Rectal smooth muscle tissue (tissue), 1 donor: ENCODE measurements around the gene LIN7B.
"Not testable (repeated sequence)": the region's sequence is repeated elsewhere in the genome, so short reads cannot be mapped to it uniquely, and the experiment has no call there.

Source experiments
- H3K27ac ChIP-seq: one replicate; pipeline ENCODE4 v1.7.0; 2013; ENCODE audit warnings: low read depth, low read length, inconsistent platforms
- H3K27me3 ChIP-seq: one replicate; pipeline ENCODE4 v1.7.0; 2013; ENCODE audit warnings: low read length; ENCODE audit not compliant: control insufficient read depth, insufficient read depth
- H3K36me3 ChIP-seq: one replicate; pipeline ENCODE4 v1.7.0; 2013; ENCODE audit warnings: low read length; ENCODE audit not compliant: control insufficient read depth, insufficient read depth
- H3K4me1 ChIP-seq: one replicate; pipeline ENCODE4 v1.7.0; 2013; ENCODE audit warnings: low read length; ENCODE audit not compliant: control insufficient read depth, insufficient read depth
- H3K4me3 ChIP-seq: one replicate; pipeline ENCODE4 v1.7.0; 2013; ENCODE audit warnings: low read length
- H3K9ac ChIP-seq: one replicate; pipeline ENCODE4 v1.7.0; 2013; ENCODE audit warnings: low read length

Gene LIN7B

GRCh38 chr19:49113762-49114629 lies at the start of gene LIN7B:
TSS of gene LIN7B (plus strand) at chr19:49114370. CDS start at chr19:49114405, 35 bp downstream.
- Histone ChIP-seq H3K27me3 (no peaks in the 10 kb centered on the region), H3K4me1 (peaks cover 4% of the 10 kb centered on the region), H3K9ac (peak within 1 kb of the TSS; percentile 55), H3K36me3 (no peaks in the 10 kb centered on the region), H3K27ac (peak within 1 kb of the TSS; percentile 68), H3K4me3 (peak within 1 kb of the TSS; percentile 87)

DNA sequence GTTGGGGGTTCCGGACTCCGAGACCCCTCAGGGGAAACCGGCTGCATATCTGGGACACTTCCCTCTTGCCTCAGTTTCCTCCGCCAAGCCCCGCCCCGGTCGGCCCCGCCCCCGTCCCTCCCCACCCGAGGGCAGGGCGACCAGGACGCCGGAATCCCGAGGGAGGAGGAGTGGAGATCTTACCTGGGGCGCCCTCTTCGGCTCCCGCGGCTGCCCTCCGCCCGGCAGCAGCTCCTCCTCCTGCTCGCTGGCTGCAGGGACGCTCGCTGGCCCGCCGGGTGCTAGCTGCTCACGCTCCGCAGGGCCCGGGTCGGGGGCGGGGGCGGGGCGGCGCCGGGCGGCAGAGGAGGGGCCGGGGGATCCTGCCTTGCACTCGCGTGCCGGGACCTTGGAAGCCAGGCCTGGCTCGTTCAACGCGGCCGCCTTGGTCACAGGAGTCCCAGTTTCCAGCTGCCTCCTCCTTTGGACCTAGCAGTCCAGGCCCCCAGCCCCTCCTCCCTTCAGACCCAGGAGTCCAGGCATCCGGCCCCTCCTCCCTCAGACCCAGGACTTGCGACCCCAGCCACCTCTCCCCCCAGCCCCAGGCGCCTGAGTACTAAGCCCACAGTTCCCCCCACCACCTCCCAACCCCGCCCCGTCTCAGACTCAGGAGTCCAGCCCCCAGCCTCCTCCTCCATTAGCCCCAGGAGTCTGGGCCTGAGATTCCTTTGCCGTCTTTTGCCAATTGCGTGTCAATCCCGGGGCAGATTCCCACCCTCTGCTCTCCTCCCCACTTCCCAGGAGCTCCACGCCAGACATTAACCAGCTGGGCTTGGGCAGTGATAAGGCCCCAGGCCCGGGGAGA lies 49.2 kb upstream of the LIN7B start, which contains the start of gene NTF4:
TSS of gene NTF4 (minus strand) at position 51 of the 844 bp plus-strand sequence. CDS start 2,821 bp downstream, outside the sequence.
- Histone ChIP-seq H3K27ac (no peak within 1 kb of the TSS), H3K4me3 (no peak within 1 kb of the TSS), H3K36me3 (no peaks in the 10 kb centered on the region), H3K4me1 (no peaks in the 10 kb centered on the region), H3K9ac (no peak within 1 kb of the TSS), H3K27me3 (peaks cover 16% of the 10 kb centered on the region)

GRCh38 chr19:49065905-49066512 lies 48.2 kb upstream of the LIN7B start:
- Histone ChIP-seq H3K4me3 (no peak overlapping the region), H3K27me3 (peaks cover 16% of the 10 kb centered on the region), H3K27ac (no peak overlapping the region), H3K9ac (no peak overlapping the region), H3K4me1 (no peaks in the 10 kb centered on the region), H3K36me3 (no peaks in the 10 kb centered on the region)

- Histone ChIP-seq H3K36me3 (no peaks in the 10 kb centered on the region), H3K27ac (no peak overlapping the region), H3K4me1 (no peaks in the 10 kb centered on the region), H3K4me3 (no peak overlapping the region), H3K27me3 (peaks cover 19% of the 10 kb centered on the region), H3K9ac (no peak overlapping the region)
These were observed 46.6 kb upstream of the LIN7B start for GRCh38 chr19:49067554-49067953.

DNA sequence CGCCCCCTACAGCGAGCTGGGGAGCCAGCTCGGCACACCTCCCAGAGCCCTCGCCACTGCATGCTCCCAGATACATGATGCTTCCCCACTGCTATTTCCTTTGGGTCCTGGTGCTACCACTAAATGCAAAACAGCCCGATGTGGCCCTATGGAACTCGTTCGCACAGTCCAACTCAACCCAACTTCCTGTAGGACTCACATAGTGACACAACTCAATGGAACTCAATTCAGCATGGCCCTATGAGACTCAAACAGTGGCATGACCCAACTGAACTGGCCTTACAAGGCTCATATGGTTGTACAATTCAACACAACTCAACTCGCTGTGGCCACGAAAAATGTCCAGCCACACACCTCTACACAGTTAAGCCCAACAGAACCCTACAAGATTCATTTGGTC lies 45.1 kb upstream of the LIN7B start:
- Histone ChIP-seq H3K27me3 (peaks cover 25% of the 10 kb centered on the region), H3K9ac (no peak overlapping the region), H3K4me1 (no peaks in the 10 kb centered on the region), H3K4me3 (no peak overlapping the region), H3K27ac (no peak overlapping the region), H3K36me3 (no peaks in the 10 kb centered on the region)

DNA sequence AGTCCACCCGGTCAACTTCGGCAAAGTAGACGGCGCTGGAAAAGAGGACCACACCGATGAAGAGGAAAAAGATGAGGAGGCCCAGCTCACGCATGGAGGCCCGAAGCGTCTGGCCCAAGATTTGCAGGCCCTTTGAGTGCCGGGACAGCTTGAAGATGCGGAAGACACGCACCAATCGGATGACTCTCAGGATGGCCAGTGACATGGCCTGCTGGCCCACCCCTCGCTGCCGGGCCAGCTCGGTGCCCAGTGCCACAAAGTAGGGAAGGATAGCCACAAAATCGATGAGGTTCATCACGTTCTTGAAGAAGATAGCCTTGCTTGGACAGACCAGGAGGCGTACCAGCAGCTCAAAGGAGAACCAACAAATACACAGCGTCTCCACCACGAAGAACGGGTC lies 43.8 kb upstream of the LIN7B start:
- Histone ChIP-seq H3K36me3 (no peaks in the 10 kb centered on the region), H3K27ac (no peak overlapping the region), H3K27me3 (peaks cover 21% of the 10 kb centered on the region), H3K4me3 (no peak overlapping the region), H3K4me1 (no peaks in the 10 kb centered on the region), H3K9ac (no peak overlapping the region)

DNA sequence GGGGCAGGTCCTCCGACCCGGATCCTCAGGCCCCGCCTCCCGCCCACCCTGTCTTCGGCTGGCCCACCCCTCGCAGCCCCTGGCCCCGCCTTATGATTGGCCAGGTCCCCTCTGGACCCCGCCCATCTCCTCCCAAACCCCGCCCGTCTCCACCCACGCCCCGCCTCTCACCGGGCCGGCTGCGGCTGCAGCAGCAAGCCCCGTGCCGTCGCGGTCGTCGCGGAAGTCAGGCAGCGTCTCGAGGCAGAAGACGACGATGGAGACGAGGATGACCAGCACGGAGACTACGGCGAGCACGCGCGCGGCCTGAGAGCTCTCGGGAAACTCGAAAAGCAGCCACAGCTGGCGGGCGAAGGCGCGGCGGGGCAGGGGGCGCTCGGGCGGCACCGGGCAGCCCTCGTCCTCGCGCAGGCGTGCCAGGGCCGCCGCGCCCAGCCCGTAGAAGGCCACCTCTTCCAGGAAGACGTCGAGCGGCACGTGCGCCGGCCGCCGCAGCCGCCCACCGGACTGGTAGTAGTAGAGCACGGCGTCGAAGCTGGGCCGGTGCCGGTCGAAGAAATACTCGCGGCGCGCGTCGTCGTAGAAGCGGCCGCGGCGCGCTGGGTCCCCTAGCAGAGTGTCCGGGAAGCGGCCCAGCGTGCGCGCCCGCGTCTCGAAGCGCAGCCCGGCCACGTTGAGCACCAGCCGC lies 42.2 kb upstream of the LIN7B start:
- Histone ChIP-seq H3K9ac (no peak overlapping the region), H3K36me3 (no peaks in the 10 kb centered on the region), H3K27me3 (peaks cover 11% of the 10 kb centered on the region), H3K27ac (no peak overlapping the region), H3K4me3 (no peak overlapping the region), H3K4me1 (no peaks in the 10 kb centered on the region)

GRCh38 chr19:49073514-49074378 lies 40.4 kb upstream of the LIN7B start:
- H3K27me3 ChIP-seq, result peaks cover 11% of the 10 kb centered on the region
- H3K4me3 ChIP-seq, result no peak overlapping the region
- no peaks in the 10 kb centered on the region for H3K4me1 ChIP-seq
- H3K27ac ChIP-seq, result no peak overlapping the region
- no peak overlapping the region for H3K9ac ChIP-seq
- H3K36me3 ChIP-seq, result no peaks in the 10 kb centered on the region

DNA sequence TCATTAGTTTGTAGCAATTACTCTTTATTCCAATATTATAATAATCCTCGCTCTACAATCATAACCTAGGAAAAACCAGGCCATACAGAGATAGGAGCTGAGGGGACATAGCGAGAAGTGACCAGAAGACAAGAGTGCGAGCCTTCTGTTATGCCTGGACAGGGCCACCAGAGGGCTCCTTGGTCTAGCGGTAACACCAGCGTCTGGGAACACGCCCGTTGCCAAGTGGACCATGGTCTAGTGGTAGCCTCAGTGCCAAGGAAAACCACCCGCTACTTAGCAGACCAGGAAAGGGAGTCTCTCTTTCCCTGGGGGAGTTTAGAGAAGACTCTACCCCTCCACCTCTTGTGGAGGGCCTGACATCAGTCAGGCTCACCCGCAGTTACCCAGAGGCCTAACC lies 39.3 kb upstream of the LIN7B start:
- peaks cover 11% of the 10 kb centered on the region for H3K27me3 ChIP-seq
- H3K36me3 ChIP-seq, H3K4me3 ChIP-seq, H3K4me1 ChIP-seq, H3K9ac ChIP-seq, H3K27ac ChIP-seq: not testable (repeated sequence)

DNA sequence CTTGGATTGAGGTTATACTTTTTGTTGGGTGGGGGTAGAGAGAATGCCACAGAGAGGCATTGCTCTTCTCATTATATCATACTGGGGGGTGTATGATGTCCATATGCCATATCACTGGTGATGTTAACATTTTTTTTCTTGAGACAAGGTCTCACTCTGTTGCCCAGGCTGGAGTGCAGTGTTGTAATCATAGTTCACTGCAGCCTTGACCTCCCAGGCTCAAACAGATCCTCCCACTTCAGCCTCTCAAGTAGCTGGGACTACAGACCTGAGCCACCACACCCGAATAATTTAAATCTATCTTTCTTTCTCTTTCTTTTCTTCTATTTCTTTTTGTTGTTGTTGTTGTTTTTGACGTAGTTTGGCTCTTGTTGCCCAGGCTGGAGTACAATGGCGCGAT lies 33.8 kb upstream of the LIN7B start:
- no peak overlapping the region for H3K27ac ChIP-seq
- H3K36me3 ChIP-seq, result no peaks in the 10 kb centered on the region
- no peak overlapping the region for H3K9ac ChIP-seq
- H3K4me3 ChIP-seq, result no peak overlapping the region
- H3K4me1 ChIP-seq, result no peaks in the 10 kb centered on the region
- no peaks in the 10 kb centered on the region for H3K27me3 ChIP-seq

GRCh38 chr19:49081273-49081672 lies 32.9 kb upstream of the LIN7B start:
- no peak overlapping the region for H3K27ac ChIP-seq
- H3K9ac ChIP-seq, result no peak overlapping the region
- H3K36me3 ChIP-seq, result no peaks in the 10 kb centered on the region
- H3K4me1 ChIP-seq, result peaks cover 2% of the 10 kb centered on the region
- no peaks in the 10 kb centered on the region for H3K27me3 ChIP-seq
- no peak overlapping the region for H3K4me3 ChIP-seq
